ENCODE data around the gene LAMC3.
A peak's percentile ranks its signal among the peaks of the same experiment; 100 is the strongest.

LAMC3 gene

GRCh38 chr9:131125288-131126058 lies 116.5 kb downstream of the LAMC3 start, which contains the start of gene NUP214:
NUP214 (plus strand) TSS chr9:131125586; CDS start chr9:131125705, 119 bp downstream.
- peak; percentile 98 for DNase-seq
- in situ Hi-C loops (cut with MboI; ENCODE audit: low pct_unique_long_range_greater_than_20kb, low sequenced_read_pairs): no loop called here

DNA sequence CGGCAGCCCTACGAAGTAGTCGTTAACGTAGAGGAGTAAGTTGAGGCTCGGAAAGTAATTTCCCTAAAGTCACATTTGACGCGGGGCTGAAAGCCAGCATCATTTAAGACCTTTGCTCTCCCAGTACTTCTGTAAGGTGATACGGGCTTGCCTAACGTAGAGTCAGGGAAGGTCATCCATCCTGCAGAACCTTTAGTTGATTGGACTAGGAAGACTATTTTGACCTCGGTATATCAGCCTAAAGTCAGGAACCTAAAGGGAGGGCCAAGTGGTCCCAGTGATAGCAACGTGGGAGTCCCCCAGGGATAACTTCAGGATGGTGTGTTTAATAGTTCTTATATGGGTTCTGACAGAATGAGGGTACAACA lies 117.1 kb downstream of the LAMC3 start:
- DNase-seq: no peak
- in situ Hi-C loops (cut with MboI; ENCODE audit: low pct_unique_long_range_greater_than_20kb, low sequenced_read_pairs): no loop called here

DNA sequence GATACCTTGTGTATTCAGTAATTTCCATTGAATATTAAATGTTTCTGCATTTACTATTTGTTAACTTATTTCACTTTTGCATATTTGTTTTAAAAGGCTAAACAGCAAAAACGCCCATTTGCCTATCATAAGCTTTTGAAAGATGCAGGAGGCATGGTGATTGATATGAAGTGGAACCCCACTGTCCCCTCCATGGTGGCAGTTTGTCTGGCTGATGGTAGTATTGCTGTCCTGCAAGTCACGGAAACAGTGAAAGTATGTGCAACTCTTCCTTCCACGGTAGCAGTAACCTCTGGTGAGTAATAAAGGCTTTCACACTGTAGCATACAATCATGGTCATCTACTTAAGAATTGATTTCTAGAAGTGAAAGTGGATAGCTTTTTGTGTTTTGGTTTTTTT lies 120.2 kb downstream of the LAMC3 start:
- DNase-seq: no peak
- in situ Hi-C loops (cut with MboI; ENCODE audit: low pct_unique_long_range_greater_than_20kb, low sequenced_read_pairs): no loop called here

- no peak for DNase-seq
- in situ Hi-C loops (cut with MboI; ENCODE audit: low pct_unique_long_range_greater_than_20kb, low sequenced_read_pairs): no loop called here
These were observed 129.7 kb downstream of the LAMC3 start for GRCh38 chr9:131138676-131139075.

- in situ Hi-C loops (cut with MboI; ENCODE audit: low pct_unique_long_range_greater_than_20kb, low sequenced_read_pairs): no loop called here
- no peak for DNase-seq
These were observed 131.1 kb downstream of the LAMC3 start for GRCh38 chr9:131140112-131140511.

DNA sequence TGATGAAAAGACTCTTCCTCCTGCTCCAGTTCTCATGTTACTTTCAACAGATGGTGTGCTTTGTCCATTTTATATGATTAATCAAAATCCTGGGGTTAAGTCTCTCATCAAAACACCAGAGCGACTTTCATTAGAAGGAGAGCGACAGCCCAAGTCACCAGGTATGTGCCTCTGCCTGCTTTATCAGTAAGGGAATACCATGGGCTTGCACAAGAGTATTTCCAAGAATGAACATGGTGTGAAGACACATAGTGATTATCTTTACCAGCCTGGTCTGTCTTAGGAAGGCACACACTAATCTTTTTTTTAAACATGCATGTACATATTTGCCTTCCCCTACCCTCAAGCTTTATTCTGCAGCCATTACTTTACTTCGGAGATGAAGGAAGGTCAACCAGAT lies 131.6 kb downstream of the LAMC3 start:
- DNase-seq: no peak
- in situ Hi-C loops (cut with MboI; ENCODE audit: low pct_unique_long_range_greater_than_20kb, low sequenced_read_pairs): no loop called here

- DNase-seq: no peak
- in situ Hi-C loops (cut with MboI; ENCODE audit: low pct_unique_long_range_greater_than_20kb, low sequenced_read_pairs): no loop called here
These were observed 133.2 kb downstream of the LAMC3 start for GRCh38 chr9:131142160-131142559.
